AG09319 (cell line): ENCODE data around the gene DNAJC30.

ENCODE experiments used
- DNase-seq: peaks from one replicate; pipeline ENCODE4 v3.0.0-alpha.2; 2010; ENCODE audit warnings: low read depth; ENCODE audit errors: extremely low read depth
- TF ChIP-seq, protein P1 (sequence below): IDR thresholded peaks from 2 replicates; pipeline ENCODE4 v1.5.1; 2011; ENCODE audit warnings: low read depth, mild to moderate bottlenecking, inconsistent platforms, low read length, moderate library complexity

Gene DNAJC30

DNA sequence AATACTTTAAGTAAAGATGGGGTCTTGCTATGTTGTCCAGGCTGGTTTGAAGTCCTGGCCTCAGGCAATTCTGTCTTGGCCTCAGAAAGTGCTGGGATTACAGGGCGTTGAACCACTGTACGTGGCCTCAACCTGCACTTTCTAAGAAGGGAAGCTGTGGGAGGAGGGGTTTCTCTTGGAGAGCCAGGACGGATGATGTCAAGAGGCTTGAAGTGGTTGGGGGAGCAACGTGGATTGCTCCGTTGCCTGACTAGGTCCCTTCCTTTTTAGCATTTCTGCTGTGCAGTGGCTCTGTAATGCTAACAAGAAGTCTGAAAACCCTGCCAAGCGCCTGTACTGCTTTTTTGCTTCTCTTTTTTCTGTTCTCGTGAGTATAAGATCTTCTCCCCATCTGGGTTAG lies 7.4 kb upstream of the DNAJC30 start:
- no peak for DNase-seq
- TF ChIP-seq, protein P1, sequence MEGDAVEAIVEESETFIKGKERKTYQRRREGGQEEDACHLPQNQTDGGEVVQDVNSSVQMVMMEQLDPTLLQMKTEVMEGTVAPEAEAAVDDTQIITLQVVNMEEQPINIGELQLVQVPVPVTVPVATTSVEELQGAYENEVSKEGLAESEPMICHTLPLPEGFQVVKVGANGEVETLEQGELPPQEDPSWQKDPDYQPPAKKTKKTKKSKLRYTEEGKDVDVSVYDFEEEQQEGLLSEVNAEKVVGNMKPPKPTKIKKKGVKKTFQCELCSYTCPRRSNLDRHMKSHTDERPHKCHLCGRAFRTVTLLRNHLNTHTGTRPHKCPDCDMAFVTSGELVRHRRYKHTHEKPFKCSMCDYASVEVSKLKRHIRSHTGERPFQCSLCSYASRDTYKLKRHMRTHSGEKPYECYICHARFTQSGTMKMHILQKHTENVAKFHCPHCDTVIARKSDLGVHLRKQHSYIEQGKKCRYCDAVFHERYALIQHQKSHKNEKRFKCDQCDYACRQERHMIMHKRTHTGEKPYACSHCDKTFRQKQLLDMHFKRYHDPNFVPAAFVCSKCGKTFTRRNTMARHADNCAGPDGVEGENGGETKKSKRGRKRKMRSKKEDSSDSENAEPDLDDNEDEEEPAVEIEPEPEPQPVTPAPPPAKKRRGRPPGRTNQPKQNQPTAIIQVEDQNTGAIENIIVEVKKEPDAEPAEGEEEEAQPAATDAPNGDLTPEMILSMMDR, result no peak

DNA sequence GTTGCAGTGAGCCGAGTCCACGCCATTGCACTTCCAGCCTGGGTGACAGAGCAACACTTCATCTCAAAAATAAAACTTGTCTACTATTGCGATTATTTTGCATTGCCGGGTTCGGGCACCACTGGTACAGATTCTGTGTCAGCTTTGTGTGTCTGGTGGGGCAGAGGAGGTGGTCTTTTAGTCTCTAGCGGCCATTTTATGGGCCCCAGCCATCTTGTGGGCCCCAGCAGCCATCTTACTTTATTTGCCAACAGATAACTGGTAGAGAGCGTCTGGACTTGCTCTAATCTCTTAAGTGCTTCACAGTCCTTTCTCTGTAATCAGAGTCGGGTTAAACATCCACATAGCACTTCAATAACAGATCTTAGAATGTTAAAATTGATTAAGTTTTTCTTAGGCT lies 5.0 kb upstream of the DNAJC30 start:
- TF ChIP-seq, protein P1, result no peak
- DNase-seq, result no peak

DNA sequence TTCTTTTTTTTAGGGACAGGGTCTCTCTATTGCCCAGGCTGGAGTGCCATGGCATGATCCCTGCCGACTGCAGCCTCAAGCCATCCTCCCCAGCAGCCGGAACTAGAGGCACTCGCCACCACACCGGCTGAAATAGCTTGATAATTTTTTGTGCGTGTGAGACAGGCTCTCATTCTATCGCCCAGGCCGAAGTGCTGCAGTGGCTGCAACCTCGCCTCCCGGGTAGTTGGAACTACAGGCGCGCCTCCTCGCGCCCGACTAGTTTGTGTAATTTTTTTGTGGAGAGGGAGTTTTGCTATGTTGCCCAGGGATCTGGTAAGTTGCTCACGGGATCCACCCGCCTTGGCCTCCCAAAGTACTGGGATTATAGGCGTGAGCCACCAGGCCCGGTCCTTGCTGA lies 2.1 kb upstream of the DNAJC30 start:
- TF ChIP-seq, protein P1, result no peak
- DNase-seq, result no peak

DNA sequence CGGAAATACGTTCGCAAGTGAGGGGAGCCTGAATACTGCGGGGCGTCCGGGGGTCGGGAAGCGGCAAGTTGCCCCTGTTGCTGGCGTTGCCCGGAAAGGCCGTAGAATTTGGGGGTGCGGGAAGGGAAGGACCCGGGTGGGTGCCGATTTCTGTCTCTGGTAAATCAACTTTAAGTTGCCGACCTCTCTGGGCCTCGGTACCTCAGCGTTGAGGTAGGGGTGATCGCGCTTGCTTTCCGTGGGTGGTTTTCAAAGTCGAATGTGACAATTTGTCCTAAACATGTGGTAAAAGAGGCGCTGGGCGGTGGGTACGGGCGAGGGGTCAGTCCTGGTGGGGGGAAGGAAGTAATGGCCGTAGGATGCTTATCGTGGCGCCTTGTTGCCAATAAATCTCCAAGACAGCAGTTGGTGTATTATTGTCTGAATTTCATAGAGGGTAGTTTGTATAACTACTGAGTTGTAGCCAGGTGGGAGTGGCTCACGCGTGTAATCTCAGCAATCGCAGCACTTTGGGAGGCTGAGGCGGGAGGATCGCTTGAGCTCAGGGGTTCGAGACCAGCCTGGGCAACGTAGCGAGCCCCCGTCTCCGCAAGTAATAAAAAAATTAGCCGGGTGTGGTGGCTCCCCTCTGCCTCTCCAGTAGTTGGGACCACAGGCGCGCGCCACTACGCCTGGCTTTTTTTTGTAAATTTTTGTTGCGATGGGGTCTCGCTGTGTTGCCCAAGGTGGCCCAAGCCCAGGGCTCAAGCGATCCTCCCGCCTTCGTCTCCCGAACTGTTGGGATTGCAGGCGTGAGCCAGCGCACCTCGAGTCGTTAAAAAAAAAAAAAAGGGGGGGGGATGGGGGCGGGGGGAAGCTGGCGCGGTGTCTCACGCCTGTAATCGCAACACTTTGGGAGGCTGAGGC lies 788 bp upstream of the DNAJC30 start:
- TF ChIP-seq, protein P1, result no peak

DNA sequence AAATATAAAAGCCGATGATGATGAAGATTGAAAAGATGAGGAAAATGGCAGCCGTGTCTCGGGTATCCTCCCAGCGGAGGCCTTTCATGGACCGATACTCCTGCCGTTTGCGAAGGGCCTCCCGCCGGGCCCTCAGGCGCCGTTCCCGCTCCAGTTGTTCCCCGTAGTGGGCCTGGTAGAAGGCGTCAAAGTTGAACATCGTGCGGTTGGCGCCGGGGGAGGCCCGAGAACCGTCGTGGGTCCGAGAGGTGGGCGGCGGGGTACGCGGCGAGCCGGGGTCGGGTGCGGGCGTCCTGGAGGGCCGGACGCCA lies 553 bp downstream of the DNAJC30 start:
- TF ChIP-seq, protein P1, result no peak
- no peak for DNase-seq

More for the DNA sequence above, 788 bp upstream of the DNAJC30 start:
- no peak for DNase-seq

DNA sequence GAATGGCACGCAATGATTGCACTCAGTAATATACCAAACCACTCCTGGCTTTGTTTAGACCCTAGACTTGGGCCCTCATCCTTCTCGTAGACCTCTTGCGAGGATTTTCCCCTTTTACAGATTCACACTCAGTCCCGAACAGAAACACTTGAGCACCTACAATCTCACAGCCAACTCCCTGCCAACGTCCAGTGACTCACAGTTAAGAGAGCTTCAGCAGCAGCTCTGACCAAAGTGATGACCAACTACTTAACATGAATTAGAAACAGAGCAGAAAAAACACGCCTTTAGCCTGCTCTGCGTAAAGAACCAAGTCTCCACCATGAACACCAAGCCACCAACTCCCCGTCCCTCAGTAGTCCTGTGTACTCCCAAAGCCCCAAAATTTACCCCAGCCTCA lies 2.2 kb downstream of the DNAJC30 start:
- no peak for DNase-seq
- TF ChIP-seq, protein P1, result no peak

DNA sequence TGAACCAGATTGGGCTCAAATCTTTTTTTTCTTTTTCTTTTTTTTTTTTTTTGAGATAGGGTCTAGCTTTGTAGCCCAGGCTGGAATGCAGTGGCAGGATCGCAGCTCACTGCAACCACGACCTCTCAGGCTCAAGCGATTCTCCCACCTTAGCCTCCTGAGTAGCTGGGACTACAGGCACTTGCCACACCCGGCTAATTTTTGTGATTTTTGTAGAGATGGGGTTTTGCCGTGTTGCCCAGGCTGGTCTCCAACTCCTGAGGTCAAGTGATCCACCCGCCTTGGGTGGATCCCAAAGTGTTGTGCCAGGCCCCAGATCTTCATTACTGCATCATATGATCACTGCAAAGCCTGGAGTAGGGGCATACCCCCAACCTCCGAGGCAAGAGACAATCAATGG lies 2.8 kb downstream of the DNAJC30 start:
- TF ChIP-seq, protein P1, result no peak
- DNase-seq, result no peak
